Smooth muscle cell of the pulmonary artery (primary cell): ENCODE results near the gene SMARCC1. TPM values are rescaled to one million over a fixed set of nuclear protein-coding genes. Genes with fewer than 3 reads are reported as not detected.

ENCODE experiments used
- total RNA-seq: library from RNA; depleted of rRNA; stranded (reverse); fragments of >200 nt; gene quantifications from 2 replicates; pipeline ENCODE4 v1.2.3, GENCODE V29; 2014

SMARCC1 gene
- total RNA-seq: 24.0 and 30.4 TPM in 2 replicates

GRCh38 chr3:47781685-47782445 is at the start of gene SMARCC1:
SMARCC1 (minus strand) TSS chr3:47781893; CDS start chr3:47781797, 96 bp downstream.

GRCh38 chr3:47802734-47803479 is 21.2 kb upstream of the SMARCC1 start, which contains the start of gene DHX30:
DHX30 (plus strand) TSS chr3:47803138; CDS start chr3:47810684, 7,546 bp downstream.

GRCh38 chr3:47578691-47579632 is 202.7 kb downstream of the SMARCC1 start, which contains the start of gene CSPG5:
CSPG5 (minus strand) TSS chr3:47578865; CDS start chr3:47578693, 172 bp downstream.

Other genes with a start within 250 kb of the SMARCC1 start
- 0.26 and 0.30 TPM in 2 replicates for gene CSPG5, start 203.0 kb downstream of the SMARCC1 start, total RNA-seq
- gene DHX30, start 21.2 kb upstream of the SMARCC1 start, total RNA-seq: 64.3 and 85.6 TPM in 2 replicates
- gene MAP4, start 234.5 kb upstream of the SMARCC1 start, total RNA-seq: 171 and 178 TPM in 2 replicates